ENCODE results near the gene DNAI4.

DNA sequence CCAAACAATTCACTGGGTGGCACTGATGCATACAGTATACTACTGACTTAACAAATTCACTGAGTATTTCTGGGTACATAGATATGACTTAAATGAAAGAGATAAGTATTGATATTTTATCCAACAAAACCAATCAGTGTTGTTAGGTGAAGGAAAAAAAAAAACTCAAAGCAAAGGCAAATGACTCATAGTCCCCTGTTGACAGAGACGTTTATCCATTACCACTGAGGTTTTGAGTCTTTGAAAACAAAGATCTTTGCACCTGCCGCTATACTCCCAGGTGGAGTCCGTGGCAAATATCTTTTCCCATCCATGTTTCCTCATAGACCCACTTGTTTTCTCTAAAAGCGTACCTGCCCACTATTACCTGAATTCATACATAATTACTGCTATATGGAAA, 154.0 kb downstream of the DNAI4 start:
- TF ChIP-seq, protein P1, sequence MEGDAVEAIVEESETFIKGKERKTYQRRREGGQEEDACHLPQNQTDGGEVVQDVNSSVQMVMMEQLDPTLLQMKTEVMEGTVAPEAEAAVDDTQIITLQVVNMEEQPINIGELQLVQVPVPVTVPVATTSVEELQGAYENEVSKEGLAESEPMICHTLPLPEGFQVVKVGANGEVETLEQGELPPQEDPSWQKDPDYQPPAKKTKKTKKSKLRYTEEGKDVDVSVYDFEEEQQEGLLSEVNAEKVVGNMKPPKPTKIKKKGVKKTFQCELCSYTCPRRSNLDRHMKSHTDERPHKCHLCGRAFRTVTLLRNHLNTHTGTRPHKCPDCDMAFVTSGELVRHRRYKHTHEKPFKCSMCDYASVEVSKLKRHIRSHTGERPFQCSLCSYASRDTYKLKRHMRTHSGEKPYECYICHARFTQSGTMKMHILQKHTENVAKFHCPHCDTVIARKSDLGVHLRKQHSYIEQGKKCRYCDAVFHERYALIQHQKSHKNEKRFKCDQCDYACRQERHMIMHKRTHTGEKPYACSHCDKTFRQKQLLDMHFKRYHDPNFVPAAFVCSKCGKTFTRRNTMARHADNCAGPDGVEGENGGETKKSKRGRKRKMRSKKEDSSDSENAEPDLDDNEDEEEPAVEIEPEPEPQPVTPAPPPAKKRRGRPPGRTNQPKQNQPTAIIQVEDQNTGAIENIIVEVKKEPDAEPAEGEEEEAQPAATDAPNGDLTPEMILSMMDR (IDR thresholded peaks at IDR 0.05), result no peak
- TF ChIP-seq EP300 (IDR thresholded peaks at IDR 0.05; ENCODE audit: borderline replicate concordance in 1 of 2, low read depth in 1 of 2, low read length in 1 of 2) (no peak), CHD2 (IDR thresholded peaks at IDR 0.05; ENCODE audit: low read length, partially characterized antibody) (no peak), RCOR1 (IDR thresholded peaks at IDR 0.05; ENCODE audit: low read length) (no peak), RFX5 (IDR thresholded peaks at IDR 0.05; ENCODE audit: low read length) (no peak), POLR2AphosphoS5 (IDR thresholded peaks at IDR 0.05; ENCODE audit: low read depth, low read length) (no peak)
- TF ChIP-seq, protein P2, sequence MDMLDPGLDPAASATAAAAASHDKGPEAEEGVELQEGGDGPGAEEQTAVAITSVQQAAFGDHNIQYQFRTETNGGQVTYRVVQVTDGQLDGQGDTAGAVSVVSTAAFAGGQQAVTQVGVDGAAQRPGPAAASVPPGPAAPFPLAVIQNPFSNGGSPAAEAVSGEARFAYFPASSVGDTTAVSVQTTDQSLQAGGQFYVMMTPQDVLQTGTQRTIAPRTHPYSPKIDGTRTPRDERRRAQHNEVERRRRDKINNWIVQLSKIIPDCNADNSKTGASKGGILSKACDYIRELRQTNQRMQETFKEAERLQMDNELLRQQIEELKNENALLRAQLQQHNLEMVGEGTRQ (IDR thresholded peaks at IDR 0.05; ENCODE audit: borderline replicate concordance, low read depth, low read length), result no peak
- TF ChIP-seq, protein P3, sequence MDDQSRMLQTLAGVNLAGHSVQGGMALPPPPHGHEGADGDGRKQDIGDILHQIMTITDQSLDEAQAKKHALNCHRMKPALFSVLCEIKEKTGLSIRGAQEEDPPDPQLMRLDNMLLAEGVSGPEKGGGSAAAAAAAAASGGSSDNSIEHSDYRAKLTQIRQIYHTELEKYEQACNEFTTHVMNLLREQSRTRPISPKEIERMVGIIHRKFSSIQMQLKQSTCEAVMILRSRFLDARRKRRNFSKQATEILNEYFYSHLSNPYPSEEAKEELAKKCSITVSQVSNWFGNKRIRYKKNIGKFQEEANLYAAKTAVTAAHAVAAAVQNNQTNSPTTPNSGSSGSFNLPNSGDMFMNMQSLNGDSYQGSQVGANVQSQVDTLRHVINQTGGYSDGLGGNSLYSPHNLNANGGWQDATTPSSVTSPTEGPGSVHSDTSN (IDR thresholded peaks at IDR 0.05), result no peak
